H1 (cell line): ENCODE results near the gene CCDC141. TPM values are rescaled to one million over a fixed set of nuclear protein-coding genes. Genes with fewer than 3 reads are reported as not detected.

Experiments
- CTCF ChIA-PET: fragments of 300-600 bp; sonication (Branson Sonifier 250); formaldehyde crosslinking; loops from one replicate; lab custom pipeline; 2021; ENCODE audit not compliant: partially characterized antibody; lab: Charles Lee
- POLR2A ChIA-PET: fragments of 300-600 bp; sonication (Branson Sonifier 250); formaldehyde crosslinking; loops from one replicate; lab custom pipeline; 2021; ENCODE audit warnings: inconsistent platforms; ENCODE audit not compliant: partially characterized antibody; lab: Charles Lee
- DNase-seq, 2 experiments: peaks; one replicate each; pipeline versions ENCODE4 v3.0.0 to v3.0.0-alpha.2; 2010 to 2022; ENCODE audit warnings: low spot score in 2 of 2, low read depth in 1 of 2, mixed read lengths in 1 of 2
- FAIRE-seq: peaks from 2 replicates; lab custom pipeline; 2011; peaks lifted over from hg19 to GRCh38; lab: Jason Lieb, UNC
- H2AFZ ChIP-seq: 2 replicates; pipeline ENCODE4 v1.8.1; 2012; ENCODE audit warnings: low read length, inconsistent platforms
- H2AK5ac ChIP-seq: 2 replicates; pipeline ENCODE4 v1.6.1; 2013; ENCODE audit warnings: low read depth, low read length
- H2BK120ac ChIP-seq: replicated peaks from 2 replicates; pipeline ENCODE3; 2013; ENCODE audit warnings: low read depth, low read length, inconsistent platforms
- H2BK12ac ChIP-seq: 2 replicates; pipeline ENCODE4 v1.6.1; 2013; ENCODE audit warnings: low read depth, low read length
- H2BK15ac ChIP-seq: 2 replicates; pipeline ENCODE4 v1.6.1; 2013; ENCODE audit warnings: low read length
- H2BK20ac ChIP-seq: 2 replicates; pipeline ENCODE4 v1.6.1; 2013; ENCODE audit warnings: low read length
- H2BK5ac ChIP-seq: 2 replicates; pipeline ENCODE4 v1.6.1; 2013; ENCODE audit warnings: low read depth, low read length
- H3K14ac ChIP-seq: 2 replicates; pipeline ENCODE4 v1.6.1; 2013; ENCODE audit warnings: inconsistent platforms; ENCODE audit not compliant: insufficient read length
- H3K18ac ChIP-seq: 2 replicates; pipeline ENCODE4 v1.6.1; 2013; ENCODE audit warnings: low read length; ENCODE audit errors: extremely low read depth
- H3K23ac ChIP-seq: 2 replicates; pipeline ENCODE4 v1.6.1; 2013; ENCODE audit warnings: inconsistent platforms; ENCODE audit not compliant: insufficient read length
- H3K23me2 ChIP-seq: 2 replicates; pipeline ENCODE4 v1.6.1; 2013; ENCODE audit warnings: low read depth, low read length
- H3K27ac ChIP-seq: 2 replicates; pipeline ENCODE4 v1.6.1; 2011; ENCODE audit warnings: low read depth, low read length, inconsistent platforms
- H3K27me3 ChIP-seq, 4 experiments: replicated peaks in 1 of 4; 1 replicate in 1 of 4; 2 replicates in 3 of 4; pipeline versions ENCODE4 v1.6.1 to v1.8.1; 2011 to 2013; ENCODE audit warnings: low read length in 3 of 4, mild to moderate bottlenecking in 3 of 4, inconsistent platforms in 2 of 4, mixed read lengths in 2 of 4, moderate library complexity in 1 of 4; ENCODE audit not compliant: control insufficient read depth in 3 of 4, insufficient read depth in 3 of 4; ENCODE audit errors: extremely low read depth in 1 of 4
- H3K36me3 ChIP-seq, 4 experiments: 2 replicates each; pipeline versions ENCODE4 v1.6.1 to v1.8.1; 2011 to 2013; ENCODE audit warnings: mild to moderate bottlenecking in 4 of 4, low read length in 3 of 4, moderate library complexity in 2 of 4, control low read depth in 1 of 4, inconsistent platforms in 1 of 4; ENCODE audit not compliant: insufficient read depth in 4 of 4, control insufficient read depth in 2 of 4
- H3K4ac ChIP-seq: replicated peaks from 2 replicates; pipeline ENCODE3; 2013; ENCODE audit warnings: low read length, low read depth, mixed read lengths, inconsistent platforms; ENCODE audit not compliant: insufficient read length
- H3K4me1 ChIP-seq, 4 experiments: replicated peaks in 1 of 4; 1 replicate in 1 of 4; 2 replicates in 3 of 4; pipeline versions ENCODE4 v1.6.1 to v1.8.1; 2011 to 2013; ENCODE audit warnings: low read length in 3 of 4, inconsistent platforms in 2 of 4, mixed read lengths in 1 of 4; ENCODE audit not compliant: insufficient read depth in 4 of 4, control insufficient read depth in 3 of 4
- H3K4me2 ChIP-seq, 2 experiments: 2 replicates each; pipeline versions ENCODE4 v1.6.1 to v1.8.1; 2011 to 2013; ENCODE audit warnings: low read depth in 2 of 2, low read length in 2 of 2, control low read depth in 1 of 2, inconsistent platforms in 1 of 2, mild to moderate bottlenecking in 1 of 2; ENCODE audit not compliant: insufficient read depth in 1 of 2
- H3K4me3 ChIP-seq, 4 experiments: fragments of 200-600, 300-600 bp in 1 of 4; sonication (generic), shearing (Covaris generic), sonication (Bioruptor Twin) in 1 of 4; 2 replicates each; pipeline versions ENCODE4 v1.5.1 to v1.8.1; 2011 to 2016; ENCODE audit warnings: low read length in 4 of 4, low read depth in 3 of 4, control low read depth in 2 of 4, inconsistent platforms in 2 of 4, mild to moderate bottlenecking in 2 of 4, mixed read lengths in 1 of 4, moderate library complexity in 1 of 4; ENCODE audit not compliant: insufficient read depth in 2 of 4; ENCODE audit errors: extremely low read depth in 1 of 4
- H3K56ac ChIP-seq: replicated peaks from 2 replicates; pipeline ENCODE3; 2013; ENCODE audit warnings: low read depth, mild to moderate bottlenecking, mixed read lengths, low read length, inconsistent platforms; ENCODE audit not compliant: insufficient read length
- H3K79me1 ChIP-seq: 2 replicates; pipeline ENCODE4 v1.6.1; 2013; ENCODE audit warnings: low read depth, low read length, control low read depth
- H3K79me2 ChIP-seq, 2 experiments: 2 replicates each; pipeline versions ENCODE4 v1.6.1 to v1.8.1; 2012 to 2013; ENCODE audit warnings: low read length in 2 of 2, mild to moderate bottlenecking in 2 of 2, inconsistent platforms in 1 of 2; ENCODE audit not compliant: insufficient read depth in 2 of 2, control insufficient read depth in 1 of 2
- H3K9ac ChIP-seq, 4 experiments: replicated peaks in 1 of 4; 1 replicate in 1 of 4; 2 replicates in 3 of 4; pipeline versions ENCODE4 v1.6.1 to v1.8.1; 2011 to 2013; ENCODE audit warnings: low read depth in 3 of 4, low read length in 3 of 4, control low read depth in 2 of 4, mild to moderate bottlenecking in 2 of 4, moderate library complexity in 2 of 4, inconsistent platforms in 1 of 4; ENCODE audit errors: extremely low read depth in 1 of 4
- H3K9me3 ChIP-seq, 2 experiments: 2 replicates each; pipeline versions ENCODE4 v1.6.1 to v1.8.1; 2012 to 2013; ENCODE audit warnings: mild to moderate bottlenecking in 2 of 2, moderate library complexity in 2 of 2, control low read depth in 1 of 2, inconsistent platforms in 1 of 2, low read depth in 1 of 2, low read length in 1 of 2, mixed read lengths in 1 of 2; ENCODE audit not compliant: insufficient read depth in 2 of 2
- H4K20me1 ChIP-seq, 2 experiments: replicated peaks in 1 of 2; 2 replicates each; pipeline versions ENCODE3 to v1.8.1; 2011 to 2013; ENCODE audit warnings: inconsistent platforms in 2 of 2, low read length in 2 of 2, mild to moderate bottlenecking in 1 of 2; ENCODE audit not compliant: insufficient read depth in 2 of 2, control insufficient read depth in 1 of 2
- H4K5ac ChIP-seq: 2 replicates; pipeline ENCODE4 v1.6.1; 2013; ENCODE audit warnings: low read length, low read depth, mixed read lengths, inconsistent platforms; ENCODE audit not compliant: insufficient read length
- H4K8ac ChIP-seq: 2 replicates; pipeline ENCODE4 v1.8.0; 2013; ENCODE audit warnings: mild to moderate bottlenecking, moderate library complexity, low read length, inconsistent platforms; ENCODE audit not compliant: insufficient read depth; ENCODE audit errors: extremely low read depth
- H4K91ac ChIP-seq: replicated peaks from 2 replicates; pipeline ENCODE3; 2013; ENCODE audit warnings: low read length, mixed read lengths, inconsistent platforms; ENCODE audit not compliant: insufficient read length
- ASH2L ChIP-seq: fragments of 200-600, 300-600 bp; sonication (generic); IDR thresholded peaks from one replicate; pipeline ENCODE4 v1.7.1; 2017; ENCODE audit warnings: low read length
- BACH1 ChIP-seq: IDR thresholded peaks from 2 replicates; pipeline ENCODE4 v1.6.1; 2012; ENCODE audit warnings: low read length, improper control_type of control experiment
- CBX5 ChIP-seq: fragments of 300-800, 300-1000 bp; sonication (generic); IDR thresholded peaks from 2 replicates; pipeline ENCODE4 v1.7.1; 2016; ENCODE audit warnings: antibody characterized with exemption, low read length, low read depth
- CBX8 ChIP-seq: fragments of 300-800, 300-1000 bp; sonication (generic); IDR thresholded peaks from 2 replicates; pipeline ENCODE4 v1.7.1; 2016; ENCODE audit warnings: low read depth, low read length, borderline replicate concordance
- CEBPB ChIP-seq: IDR thresholded peaks from 2 replicates; pipeline ENCODE4 v1.6.1; 2012; ENCODE audit warnings: low read depth, low read length
- KDM4A ChIP-seq: IDR thresholded peaks from one replicate; pipeline ENCODE4 v1.7.1; 2012; ENCODE audit warnings: low read depth, mild to moderate bottlenecking, moderate library complexity, low read length, inconsistent platforms; ENCODE audit not compliant: severe bottlenecking
- MAFK ChIP-seq: IDR thresholded peaks from 2 replicates; pipeline ENCODE4 v1.6.1; 2012; ENCODE audit warnings: low read depth, mild to moderate bottlenecking, improper control_type of control experiment, low read length
- POLR2A ChIP-seq, 2 experiments: IDR thresholded peaks; 1 replicate in 1 of 2; 2 replicates in 1 of 2; pipeline ENCODE4 v1.6.1; 2011; ENCODE audit warnings: low read depth in 2 of 2, low read length in 2 of 2, mild to moderate bottlenecking in 2 of 2; ENCODE audit errors: control extremely low read depth in 1 of 2
- RBBP5 ChIP-seq: IDR thresholded peaks from 2 replicates; pipeline ENCODE4 v1.7.1; 2012; ENCODE audit warnings: low read depth, mild to moderate bottlenecking, inconsistent platforms, low read length, moderate library complexity, borderline replicate concordance
- SUZ12 ChIP-seq: fragments of 200-600 bp; sonication (generic); IDR thresholded peaks from 2 replicates; pipeline ENCODE4 v1.6.1; 2012; ENCODE audit warnings: mild to moderate bottlenecking, inconsistent platforms, low read length, moderate library complexity, mixed read lengths
- TAF1 ChIP-seq: IDR thresholded peaks from 2 replicates; pipeline ENCODE4 v1.6.1; 2011; ENCODE audit warnings: mild to moderate bottlenecking, low read depth, low read length
- TAF7 ChIP-seq: optimal IDR thresholded peaks from 2 replicates; pipeline ENCODE3; 2011; ENCODE audit warnings: low read depth, mild to moderate bottlenecking, inconsistent platforms, low read length, moderate library complexity, borderline replicate concordance
- TBP ChIP-seq: IDR thresholded peaks from 2 replicates; pipeline ENCODE4 v1.6.1; 2011; ENCODE audit warnings: low read depth, low read length, improper control_type of control experiment
- TEAD4 ChIP-seq: IDR thresholded peaks from 2 replicates; pipeline ENCODE4 v1.6.1; 2012; ENCODE audit warnings: low read depth, low read length, inconsistent platforms, mixed read lengths
- WGBS, 2 experiments: shearing (Covaris generic) in 1 of 2; methylation state at CpG; one replicate each; pipeline versions ENCODE4 v1.1.6 to v1.1.7; 2013 to 2015; ENCODE audit warnings: low lambda C conversion rate in 2 of 2, mixed read lengths in 2 of 2, inconsistent platforms in 1 of 2, low coverage in 1 of 2, missing lambda C conversion rate in 1 of 2; ENCODE audit not compliant: insufficient replicate concordance in 2 of 2, insufficient coverage in 1 of 2, insufficient read length in 1 of 2; ENCODE audit errors: extremely low coverage in 1 of 2, missing lambda C conversion rate in 1 of 2; 5-methylcytosine and 5-hydroxymethylcytosine counted together
- polyA plus RNA-seq, 7 experiments: library from polyadenylated mRNA; depleted of rRNA in 3 of 7; stranded (reverse) in 5 of 7; unstranded in 2 of 7; fragments of >200 nt in 5 of 7; fragments of 200-250 nt in 2 of 7; gene quantifications; 1 replicate in 5 of 7; 2 replicates in 1 of 7; 4 replicates in 1 of 7; pipeline versions ENCODE4 v1.2.1 to v1.2.3, GENCODE V29; 2011 to 2013; ENCODE audit warnings: missing spikeins in 2 of 7, mixed read lengths in 2 of 7
- total RNA-seq: library from RNA; stranded (reverse); fragmentation: NEBNext Ultra II Directional; extraction: Animal tissue kit (Norgen Biotek cat#: 25700); gene quantifications from 2 replicates; pipeline ENCODE4 v1.2.1, GENCODE V29; 2021
- TF ChIP-seq, protein P1 (sequence below): IDR thresholded peaks from 2 replicates; pipeline ENCODE4 v1.6.1; 2012; ENCODE audit warnings: low read length, inconsistent platforms

CCDC141 gene
- total and polyA plus RNA-seq, 2 of the 8 experiments (the other 6 are each of a cell fraction or from before 2014, with no cell fraction given): 0.56 to 21.6 TPM

DNA sequence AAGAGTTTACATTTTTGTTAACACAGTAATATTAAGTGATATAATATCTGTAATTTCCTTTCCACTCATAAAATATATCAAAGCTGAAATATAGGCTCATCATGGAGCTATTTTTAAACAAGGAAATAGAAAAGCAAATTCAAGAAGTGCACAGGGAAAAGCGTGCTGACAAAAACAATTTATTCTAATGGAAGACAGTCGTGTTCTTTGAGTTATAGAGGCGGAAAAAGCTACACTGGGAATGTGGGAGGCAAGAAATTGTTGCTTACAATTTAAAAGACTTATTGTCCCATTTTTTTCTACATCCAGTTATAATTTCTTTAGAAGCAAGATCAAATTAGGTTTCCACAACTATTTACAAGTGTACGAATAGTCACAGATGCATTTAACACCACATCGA is 239.5 kb downstream of the CCDC141 start:
- Histone ChIP-seq H3K79me1 (no peaks in the 10 kb centered on the region), H3K14ac (no peak overlapping the region), H2BK120ac (no peak overlapping the region), H3K4me3 (no peak overlapping the region), H4K91ac (no peak overlapping the region), H4K5ac (no peak overlapping the region), H4K20me1 (no peaks in the 10 kb centered on the region), H3K27ac (no peak overlapping the region), H3K79me2 (no peaks in the 10 kb centered on the region), H3K9me3 (no peaks in the 10 kb centered on the region), H3K36me3 (no peaks in the 10 kb centered on the region), H3K23ac (no peak overlapping the region), H2BK20ac (no peak overlapping the region), H3K18ac (no peak overlapping the region), H3K4me2 (no peak overlapping the region), H3K9ac (no peak overlapping the region), H3K23me2 (no peaks in the 10 kb centered on the region), H2BK12ac (no peak overlapping the region), H3K4me1 (no peaks in the 10 kb centered on the region), H3K27me3 (no peaks in the 10 kb centered on the region), H3K56ac (no peak overlapping the region), H4K8ac (no peak overlapping the region), H2AK5ac (no peak overlapping the region), H3K4ac (no peak overlapping the region), H2AFZ (no peak overlapping the region), H2BK15ac (no peak overlapping the region), H2BK5ac (no peak overlapping the region)
- CTCF ChIA-PET: interaction anchor here (1.5 to 2.1 kb wide), 2 partner anchors 9 kb away, joined by 4 to 6 read pairs; no protein-coding TSS in a partner anchor
- DNase-seq: no peak
- no peak for TF ChIP-seq CEBPB
- no peak for TF ChIP-seq CBX8
- no peak for TF ChIP-seq MAFK
- TF ChIP-seq TAF1: no peak
- no peak for TF ChIP-seq SUZ12
- no peak for TF ChIP-seq TAF7
- TF ChIP-seq TBP: no peak
- TF ChIP-seq RBBP5: no peak
- TF ChIP-seq, protein P1, sequence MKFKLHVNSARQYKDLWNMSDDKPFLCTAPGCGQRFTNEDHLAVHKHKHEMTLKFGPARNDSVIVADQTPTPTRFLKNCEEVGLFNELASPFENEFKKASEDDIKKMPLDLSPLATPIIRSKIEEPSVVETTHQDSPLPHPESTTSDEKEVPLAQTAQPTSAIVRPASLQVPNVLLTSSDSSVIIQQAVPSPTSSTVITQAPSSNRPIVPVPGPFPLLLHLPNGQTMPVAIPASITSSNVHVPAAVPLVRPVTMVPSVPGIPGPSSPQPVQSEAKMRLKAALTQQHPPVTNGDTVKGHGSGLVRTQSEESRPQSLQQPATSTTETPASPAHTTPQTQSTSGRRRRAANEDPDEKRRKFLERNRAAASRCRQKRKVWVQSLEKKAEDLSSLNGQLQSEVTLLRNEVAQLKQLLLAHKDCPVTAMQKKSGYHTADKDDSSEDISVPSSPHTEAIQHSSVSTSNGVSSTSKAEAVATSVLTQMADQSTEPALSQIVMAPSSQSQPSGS: no peak
- TF ChIP-seq ASH2L: no peak
- no peak for TF ChIP-seq POLR2A (IDR thresholded peaks at IDR 0.05; ENCODE audit: control extremely low read depth in 1 of 2, low read depth in 2 of 2, low read length in 2 of 2)
- TF ChIP-seq KDM4A: no peak
- TF ChIP-seq BACH1: no peak
- no peak for TF ChIP-seq TEAD4
- no peak for TF ChIP-seq CBX5
- 91% methylated on average over 5 of the region's 5 CpGs; no CpG with 5 or more reads in 1 of the 2 experiments for WGBS, 2 experiments
- no peak for FAIRE-seq
- POLR2A ChIA-PET: no interaction called here
